Astrocyte (in vitro differentiated cells and primary cell): ENCODE data around the gene TBC1D2. TPM values are rescaled to one million over a fixed set of nuclear protein-coding genes. Genes with fewer than 3 reads are reported as not detected.

Experiments used
- DNase-seq: peaks from one replicate; pipeline ENCODE4 v3.0.0-alpha.2; 2010; ENCODE audit warnings: low read depth
- FAIRE-seq: peaks from 2 replicates; lab custom pipeline; 2011; peaks lifted over from hg19 to GRCh38; lab: Jason Lieb, UNC
- H2AFZ ChIP-seq: 2 replicates; pipeline ENCODE4 v1.6.0; 2012; ENCODE audit warnings: low read depth, low read length, inconsistent platforms
- H3K27ac ChIP-seq: 2 replicates; pipeline ENCODE4 v1.5.1; 2011; ENCODE audit warnings: low read depth, low read length, inconsistent platforms
- H3K27me3 ChIP-seq: 2 replicates; pipeline ENCODE4 v1.6.0; 2011; ENCODE audit warnings: low read length, inconsistent platforms; ENCODE audit not compliant: insufficient read depth
- H3K36me3 ChIP-seq: 2 replicates; pipeline ENCODE4 v1.5.1; 2011; ENCODE audit warnings: low read length, inconsistent platforms; ENCODE audit not compliant: insufficient read depth
- H3K4me1 ChIP-seq: 2 replicates; pipeline ENCODE4 v1.5.1; 2011; ENCODE audit warnings: low read length, inconsistent platforms; ENCODE audit not compliant: insufficient read depth
- H3K4me2 ChIP-seq: 2 replicates; pipeline ENCODE4 v1.6.0; 2012; ENCODE audit warnings: low read length, inconsistent platforms
- H3K4me3 ChIP-seq: 2 replicates; pipeline ENCODE4 v1.5.1; 2011; ENCODE audit warnings: low read depth, mild to moderate bottlenecking, low read length, inconsistent platforms; ENCODE audit not compliant: insufficient read depth
- H3K79me2 ChIP-seq: 2 replicates; pipeline ENCODE4 v1.6.0; 2012; ENCODE audit warnings: mild to moderate bottlenecking, low read length, inconsistent platforms; ENCODE audit not compliant: insufficient read depth
- H3K9ac ChIP-seq: 2 replicates; pipeline ENCODE4 v1.6.0; 2012; ENCODE audit warnings: mild to moderate bottlenecking, low read length, inconsistent platforms
- H3K9me3 ChIP-seq: 2 replicates; pipeline ENCODE4 v1.5.1; 2012; ENCODE audit warnings: low read depth, mild to moderate bottlenecking, low read length, inconsistent platforms; ENCODE audit not compliant: insufficient read depth
- H4K20me1 ChIP-seq: 2 replicates; pipeline ENCODE4 v1.6.0; 2012; ENCODE audit warnings: low read length, inconsistent platforms; ENCODE audit not compliant: insufficient read depth
- H3K27ac Mint-ChIP-seq: one replicate; pipeline ENCODE4 v1.8.0; 2021; ENCODE audit warnings: mild to moderate bottlenecking, mixed read lengths; ENCODE audit not compliant: unreplicated experiment
- H3K27me3 Mint-ChIP-seq: one replicate; pipeline ENCODE4 v1.8.0; 2021; ENCODE audit warnings: low read depth, mixed read lengths; ENCODE audit not compliant: unreplicated experiment
- H3K36me3 Mint-ChIP-seq: one replicate; pipeline ENCODE4 v1.8.0; 2021; ENCODE audit warnings: low read depth, mixed read lengths; ENCODE audit not compliant: unreplicated experiment
- H3K4me1 Mint-ChIP-seq: one replicate; pipeline ENCODE4 v1.8.0; 2021; ENCODE audit warnings: low read depth, mixed read lengths; ENCODE audit not compliant: unreplicated experiment
- H3K4me3 Mint-ChIP-seq: one replicate; pipeline ENCODE4 v1.8.0; 2021; ENCODE audit warnings: mild to moderate bottlenecking, moderate library complexity, mixed read lengths; ENCODE audit not compliant: unreplicated experiment
- H3K9me3 Mint-ChIP-seq: one replicate; pipeline ENCODE4 v1.8.0; 2021; ENCODE audit warnings: mild to moderate bottlenecking, mixed read lengths; ENCODE audit not compliant: unreplicated experiment
- CTCF ChIP-seq: IDR thresholded peaks from 2 replicates; pipeline ENCODE4 v1.5.1; 2011; ENCODE audit warnings: low read depth, mild to moderate bottlenecking, inconsistent platforms, low read length, moderate library complexity; ENCODE audit not compliant: insufficient read depth
- EZH2 ChIP-seq: IDR thresholded peaks from 2 replicates; pipeline ENCODE4 v1.6.1; 2012; ENCODE audit warnings: mild to moderate bottlenecking, low read length, inconsistent platforms; ENCODE audit not compliant: insufficient read depth
- total RNA-seq: library from RNA; stranded (reverse); gene quantifications from 2 replicates; pipeline ENCODE4 v1.2.1, GENCODE V29; 2021

TBC1D2 gene
- total RNA-seq, 1 donor from 2014 or later, result 9.6 TPM

- Histone ChIP-seq H3K4me1 (no peaks in the 10 kb centered on the region), H2AFZ (no peak overlapping the region), H3K9ac (no peak overlapping the region), H3K27ac (no peak overlapping the region), H4K20me1 (no peaks in the 10 kb centered on the region), H3K36me3 (peaks cover 10% of the 10 kb centered on the region), H3K9me3 (no peaks in the 10 kb centered on the region), H3K79me2 (no peaks in the 10 kb centered on the region), H3K4me2 (no peak overlapping the region), H3K27me3 (no peaks in the 10 kb centered on the region), H3K4me3 (no peak overlapping the region)
- Mint-ChIP-seq H3K27ac (no peak overlapping the region), H3K9me3 (peaks cover 2% of the 10 kb centered on the region), H3K4me3 (no peak overlapping the region), H3K27me3 (peaks cover 32% of the 10 kb centered on the region), H3K4me1 (no peaks in the 10 kb centered on the region), H3K36me3 (peaks cover 11% of the 10 kb centered on the region)
- TF ChIP-seq EZH2 (no peak), CTCF (no peak)
- DNase-seq (no peak), FAIRE-seq (no peak)
These were observed 53.7 kb downstream of the TBC1D2 start for GRCh38 chr9:98201749-98202148.

- H3K9ac ChIP-seq, result no peak overlapping the region
- no peaks in the 10 kb centered on the region for H4K20me1 ChIP-seq
- DNase-seq (no peak), FAIRE-seq (no peak)
- TF ChIP-seq CTCF, result no peak
- no peak for TF ChIP-seq EZH2
- no peak overlapping the region for H3K27ac Mint-ChIP-seq
- H3K27ac ChIP-seq, result no peak overlapping the region
- no peak overlapping the region for H2AFZ ChIP-seq
- H3K4me1 Mint-ChIP-seq, result no peaks in the 10 kb centered on the region
- peaks cover 10% of the 10 kb centered on the region for H3K36me3 ChIP-seq
- no peaks in the 10 kb centered on the region for H3K27me3 ChIP-seq
- H3K4me3 ChIP-seq, result no peak overlapping the region
- H3K9me3 Mint-ChIP-seq, result peaks cover 2% of the 10 kb centered on the region
- H3K4me2 ChIP-seq, result no peak overlapping the region
- H3K27me3 Mint-ChIP-seq, result peaks cover 32% of the 10 kb centered on the region
- H3K4me1 ChIP-seq, result no peaks in the 10 kb centered on the region
- peaks cover 11% of the 10 kb centered on the region for H3K36me3 Mint-ChIP-seq
- H3K4me3 Mint-ChIP-seq, result no peak overlapping the region
- H3K9me3 ChIP-seq, result no peaks in the 10 kb centered on the region
- H3K79me2 ChIP-seq, result no peaks in the 10 kb centered on the region
These were observed 54.3 kb downstream of the TBC1D2 start for GRCh38 chr9:98201102-98201501.

GRCh38 chr9:98199388-98200033, 55.9 kb downstream of the TBC1D2 start:
- H3K79me2 ChIP-seq, result no peaks in the 10 kb centered on the region
- Mint-ChIP-seq H3K9me3 (peaks cover 2% of the 10 kb centered on the region), H3K4me1 (no peaks in the 10 kb centered on the region), H3K4me3 (no peak overlapping the region), H3K27ac (peak overlapping the region; percentile 47), H3K36me3 (peaks cover 10% of the 10 kb centered on the region), H3K27me3 (peaks cover 29% of the 10 kb centered on the region)
- H3K27me3 ChIP-seq, result no peaks in the 10 kb centered on the region
- FAIRE-seq, result no peak
- H3K9me3 ChIP-seq, result no peaks in the 10 kb centered on the region
- no peaks in the 10 kb centered on the region for H4K20me1 ChIP-seq
- TF ChIP-seq CTCF, result no peak
- no peak for TF ChIP-seq EZH2
- H3K4me2 ChIP-seq, result no peak overlapping the region
- no peak for DNase-seq
- H3K4me3 ChIP-seq, result no peak overlapping the region
- no peak overlapping the region for H2AFZ ChIP-seq
- H3K36me3 ChIP-seq, result peaks cover 7% of the 10 kb centered on the region
- H3K9ac ChIP-seq, result no peak overlapping the region
- H3K4me1 ChIP-seq, result no peaks in the 10 kb centered on the region
- H3K27ac ChIP-seq, result no peak overlapping the region
